ENCODE measurements around the gene AOPEP.

The AOPEP gene

GRCh38 chr9:94700445-94700844 lies 26.1 kb upstream of the AOPEP start:
- Mint-ChIP-seq H3K4me1 (ENCODE audit: low read depth) (no peaks in the 10 kb centered on the region), H3K4me3 (no peak overlapping the region), H3K9me3 (no peaks in the 10 kb centered on the region), H3K27me3 (peaks cover 10% of the 10 kb centered on the region), H3K27ac (no peak overlapping the region), H3K36me3 (ENCODE audit: low read depth) (no peaks in the 10 kb centered on the region)
- DNase-seq = no peak

- H3K4me3 Mint-ChIP-seq = no peak overlapping the region
- no peaks in the 10 kb centered on the region for H3K9me3 Mint-ChIP-seq
- H3K4me1 Mint-ChIP-seq (ENCODE audit: low read depth) = no peaks in the 10 kb centered on the region
- no peak overlapping the region for H3K27ac Mint-ChIP-seq
- peaks cover 7% of the 10 kb centered on the region for H3K27me3 Mint-ChIP-seq
- no peak for DNase-seq
- H3K36me3 Mint-ChIP-seq (ENCODE audit: low read depth) = no peaks in the 10 kb centered on the region
Observed at GRCh38 chr9:94703488-94704140, 22.9 kb upstream of the AOPEP start.

- H3K4me3 Mint-ChIP-seq = no peak overlapping the region
- DNase-seq = no peak
- no peaks in the 10 kb centered on the region for H3K36me3 Mint-ChIP-seq (ENCODE audit: low read depth)
- no peak overlapping the region for H3K27ac Mint-ChIP-seq
- H3K27me3 Mint-ChIP-seq = peaks cover 2% of the 10 kb centered on the region
- H3K9me3 Mint-ChIP-seq = no peaks in the 10 kb centered on the region
- H3K4me1 Mint-ChIP-seq (ENCODE audit: low read depth) = no peaks in the 10 kb centered on the region
Observed at GRCh38 chr9:94705162-94705702, 21.3 kb upstream of the AOPEP start.

DNA sequence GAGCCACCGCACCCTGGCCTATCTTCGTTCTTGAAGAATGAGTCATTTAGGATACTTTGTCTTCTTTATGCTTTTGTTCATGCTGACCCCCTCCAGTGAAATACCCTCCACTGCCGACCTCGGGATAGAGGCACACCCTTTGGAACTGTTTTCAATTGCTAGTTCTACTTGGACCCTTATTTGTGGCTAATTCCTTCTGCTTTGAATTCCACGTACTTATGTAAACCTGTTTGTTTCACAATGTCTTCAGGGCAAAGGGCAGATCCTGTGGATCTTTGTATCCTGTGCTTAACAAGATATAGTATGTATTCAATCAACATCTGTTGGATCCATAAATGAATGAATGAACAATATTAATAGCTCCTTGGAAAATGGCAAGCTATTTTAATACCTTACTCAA lies 19.6 kb upstream of the AOPEP start:
- no peak overlapping the region for H3K4me3 Mint-ChIP-seq
- DNase-seq = no peak

DNA sequence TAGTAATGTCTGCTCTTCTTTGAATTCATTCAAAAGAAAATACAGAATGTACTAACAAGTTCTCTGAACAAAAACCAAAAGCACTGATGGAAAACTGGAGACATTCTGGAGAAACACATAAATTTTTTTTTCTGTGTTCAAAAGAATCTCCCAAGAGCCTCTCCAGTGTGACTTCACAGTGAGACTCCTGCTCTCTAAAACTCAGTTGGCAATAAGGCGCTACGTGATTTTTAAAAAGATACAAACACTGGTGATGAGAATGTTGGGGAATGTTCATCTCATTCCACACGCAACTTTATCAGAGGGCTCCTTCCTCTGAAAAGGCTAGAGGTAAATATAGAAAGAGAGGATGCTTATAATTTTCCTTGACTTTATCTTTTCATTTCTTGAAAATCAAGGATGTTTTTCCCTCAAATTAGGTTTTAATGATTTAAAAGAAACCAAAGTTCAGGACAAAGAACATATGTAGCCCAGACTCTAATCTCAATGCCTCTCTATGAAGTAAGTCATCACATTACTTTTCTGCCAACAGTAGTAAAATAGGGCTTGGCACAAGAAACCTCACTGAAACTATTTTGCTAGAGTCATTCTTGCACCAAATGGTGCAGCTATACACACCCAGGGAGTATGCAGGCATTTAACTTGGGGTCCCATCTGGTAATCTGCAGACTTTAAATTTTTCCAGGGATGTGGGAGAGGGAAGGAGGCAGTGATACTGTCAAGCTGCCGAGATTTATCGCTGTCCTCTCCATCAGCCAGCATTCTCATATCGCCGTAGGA lies 12.9 kb upstream of the AOPEP start:
- peaks cover 11% of the 10 kb centered on the region for H3K27me3 Mint-ChIP-seq
- no peak for DNase-seq
- H3K9me3 Mint-ChIP-seq = no peaks in the 10 kb centered on the region
- H3K27ac Mint-ChIP-seq = no peak overlapping the region
- no peak overlapping the region for H3K4me3 Mint-ChIP-seq
- no peaks in the 10 kb centered on the region for H3K4me1 Mint-ChIP-seq (ENCODE audit: low read depth)
- H3K36me3 Mint-ChIP-seq (ENCODE audit: low read depth) = no peaks in the 10 kb centered on the region

More for the DNA sequence above, 19.6 kb upstream of the AOPEP start:
- Mint-ChIP-seq H3K9me3 (no peaks in the 10 kb centered on the region), H3K27ac (no peak overlapping the region), H3K27me3 (no peaks in the 10 kb centered on the region), H3K36me3 (ENCODE audit: low read depth) (no peaks in the 10 kb centered on the region), H3K4me1 (ENCODE audit: low read depth) (no peaks in the 10 kb centered on the region)

DNA sequence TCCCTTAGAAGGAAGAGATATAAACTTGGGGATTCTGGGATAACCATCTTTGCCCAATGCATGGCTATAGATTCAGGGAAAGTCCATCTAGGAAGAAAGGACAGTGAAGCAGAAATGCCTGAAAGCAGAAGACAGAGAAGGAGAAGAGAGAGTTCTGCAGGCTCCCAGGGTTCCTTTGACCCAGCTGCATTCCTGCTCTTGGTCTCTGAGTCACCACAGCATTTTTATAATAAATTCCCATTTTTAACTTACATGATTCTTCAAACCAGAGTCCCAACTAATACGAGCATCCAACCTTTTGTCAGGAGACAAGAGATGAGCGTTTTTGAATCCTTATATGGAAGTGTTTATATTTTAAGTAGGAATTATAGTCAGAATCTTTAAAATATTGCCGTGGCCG lies 12.0 kb upstream of the AOPEP start:
- DNase-seq = no peak
- H3K36me3 Mint-ChIP-seq (ENCODE audit: low read depth) = no peaks in the 10 kb centered on the region
- H3K27me3 Mint-ChIP-seq = peaks cover 11% of the 10 kb centered on the region
- H3K9me3 Mint-ChIP-seq = no peaks in the 10 kb centered on the region
- no peaks in the 10 kb centered on the region for H3K4me1 Mint-ChIP-seq (ENCODE audit: low read depth)
- no peak overlapping the region for H3K27ac Mint-ChIP-seq
- H3K4me3 Mint-ChIP-seq = no peak overlapping the region

DNA sequence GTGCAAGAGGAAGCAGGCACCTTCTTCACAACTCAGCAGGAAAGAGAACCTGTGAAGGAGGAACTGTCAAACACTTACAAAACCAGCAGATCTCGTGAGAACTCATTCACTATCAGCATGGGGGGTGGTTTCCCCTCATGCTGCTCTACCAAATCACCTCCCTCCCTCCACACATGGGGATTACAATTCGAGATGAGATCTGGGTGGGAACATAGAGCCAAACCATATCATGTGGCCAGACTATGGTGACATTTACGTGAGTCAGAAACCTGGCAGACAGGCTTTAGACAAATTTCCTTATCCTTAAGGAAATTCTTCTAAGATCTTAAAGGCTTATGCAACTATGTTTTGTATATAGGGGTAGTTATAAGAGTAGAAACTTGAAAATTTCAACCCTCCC lies 8.7 kb upstream of the AOPEP start:
- Mint-ChIP-seq H3K9me3 (no peaks in the 10 kb centered on the region), H3K4me1 (ENCODE audit: low read depth) (no peaks in the 10 kb centered on the region), H3K27me3 (peaks cover 10% of the 10 kb centered on the region), H3K27ac (no peak overlapping the region), H3K4me3 (no peak overlapping the region), H3K36me3 (ENCODE audit: low read depth) (no peaks in the 10 kb centered on the region)
- no peak for DNase-seq

DNA sequence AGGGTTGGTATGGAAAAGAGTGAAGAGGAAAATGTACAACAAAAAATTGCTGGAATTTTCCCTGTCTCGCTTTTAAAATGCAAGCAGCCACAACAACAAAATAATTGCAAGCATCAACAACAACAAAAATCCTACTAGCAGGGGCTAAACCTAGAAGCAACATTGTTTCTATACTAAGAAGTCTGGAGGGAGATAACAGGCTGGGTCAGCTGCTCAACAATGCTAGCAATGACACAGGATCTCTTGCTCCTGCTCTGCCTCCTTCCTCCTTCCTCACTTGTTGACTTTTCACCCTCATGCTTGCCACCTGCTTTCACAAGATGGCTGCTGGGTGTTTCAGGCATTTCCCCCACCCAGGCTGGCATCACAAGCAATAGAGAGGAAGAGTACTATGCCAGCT lies 7.6 kb upstream of the AOPEP start:
- H3K4me1 Mint-ChIP-seq (ENCODE audit: low read depth) = no peaks in the 10 kb centered on the region
- peaks cover 7% of the 10 kb centered on the region for H3K27me3 Mint-ChIP-seq
- no peaks in the 10 kb centered on the region for H3K36me3 Mint-ChIP-seq (ENCODE audit: low read depth)
- DNase-seq = no peak
- no peak overlapping the region for H3K27ac Mint-ChIP-seq
- no peak overlapping the region for H3K4me3 Mint-ChIP-seq
- no peaks in the 10 kb centered on the region for H3K9me3 Mint-ChIP-seq

DNA sequence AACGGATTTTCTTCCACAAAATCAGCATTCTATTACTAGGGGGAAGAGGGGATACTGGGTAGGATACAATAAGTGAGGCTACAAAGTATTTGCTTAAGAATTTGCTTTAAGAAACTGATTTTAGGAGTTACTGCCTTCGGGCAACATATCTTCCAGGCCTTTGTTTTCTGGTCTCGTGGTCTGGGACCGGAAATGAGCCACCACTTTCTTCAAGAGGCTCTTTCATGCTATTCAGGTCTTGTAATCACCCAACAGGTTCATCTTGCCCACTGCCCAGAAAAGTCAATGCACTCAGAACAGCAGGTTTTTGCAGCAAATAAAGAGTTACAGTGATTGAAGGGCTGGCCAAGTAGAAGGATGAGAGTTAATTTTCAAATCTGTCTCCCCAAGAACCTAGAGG lies 6.6 kb upstream of the AOPEP start:
- no peaks in the 10 kb centered on the region for H3K4me1 Mint-ChIP-seq (ENCODE audit: low read depth)
- H3K27ac Mint-ChIP-seq = no peak overlapping the region
- H3K4me3 Mint-ChIP-seq = no peak overlapping the region
- H3K36me3 Mint-ChIP-seq (ENCODE audit: low read depth) = no peaks in the 10 kb centered on the region
- no peaks in the 10 kb centered on the region for H3K9me3 Mint-ChIP-seq
- DNase-seq = no peak
- H3K27me3 Mint-ChIP-seq = peaks cover 5% of the 10 kb centered on the region

GRCh38 chr9:94720846-94721549 lies 5.5 kb upstream of the AOPEP start:
- peaks cover 3% of the 10 kb centered on the region for H3K4me1 Mint-ChIP-seq (ENCODE audit: low read depth)
- no peak overlapping the region for H3K27ac Mint-ChIP-seq
- peaks cover 4% of the 10 kb centered on the region for H3K27me3 Mint-ChIP-seq
- DNase-seq = no peak
- H3K36me3 Mint-ChIP-seq (ENCODE audit: low read depth) = no peaks in the 10 kb centered on the region
- no peaks in the 10 kb centered on the region for H3K9me3 Mint-ChIP-seq
- H3K4me3 Mint-ChIP-seq = no peak overlapping the region

DNA sequence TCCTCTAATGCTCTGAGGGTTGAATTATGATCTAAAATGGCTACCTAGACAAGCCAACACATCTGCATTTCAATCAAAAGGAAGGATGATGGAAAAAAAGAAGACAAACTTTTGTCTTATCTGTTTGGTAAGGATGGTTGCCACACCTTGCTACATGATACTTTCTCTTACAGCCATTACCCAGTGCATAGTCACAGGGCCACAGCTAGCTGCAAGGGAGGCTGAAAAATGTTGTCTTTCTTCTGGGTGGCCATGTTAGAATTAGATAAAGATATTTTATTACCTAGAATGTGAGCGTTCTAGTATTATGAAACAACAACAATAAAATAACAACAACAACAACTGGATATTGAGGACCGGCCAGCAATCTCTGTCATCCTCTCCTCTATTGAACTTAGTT lies 4.7 kb upstream of the AOPEP start:
- DNase-seq = no peak
- Mint-ChIP-seq H3K4me3 (no peak overlapping the region), H3K36me3 (ENCODE audit: low read depth) (peaks cover 2% of the 10 kb centered on the region), H3K27ac (no peak overlapping the region), H3K27me3 (no peaks in the 10 kb centered on the region), H3K4me1 (ENCODE audit: low read depth) (peaks cover 7% of the 10 kb centered on the region), H3K9me3 (no peaks in the 10 kb centered on the region)

DNA sequence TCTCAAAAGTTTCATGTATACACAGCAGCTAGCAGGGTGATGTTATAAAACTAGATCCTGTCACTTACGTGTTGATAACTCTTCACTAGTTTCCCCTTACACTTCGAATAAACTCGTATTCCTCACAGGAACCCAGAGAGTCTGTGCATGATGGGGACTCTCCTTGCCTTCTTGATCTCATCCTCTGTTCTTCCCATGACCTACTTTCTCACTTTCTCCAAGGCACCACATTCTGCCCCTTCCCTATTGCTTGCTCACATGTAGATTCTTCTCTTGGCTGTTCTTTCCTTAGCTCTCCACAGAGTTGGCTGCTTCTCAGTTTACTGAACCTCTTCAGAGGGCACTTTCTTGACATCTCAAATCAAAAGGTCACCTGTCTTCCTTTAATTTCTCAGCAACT lies 1.2 kb upstream of the AOPEP start:
- DNase-seq = no peak
- Mint-ChIP-seq H3K4me1 (ENCODE audit: low read depth) (peaks cover 23% of the 10 kb centered on the region), H3K27me3 (no peaks in the 10 kb centered on the region), H3K36me3 (ENCODE audit: low read depth) (peaks cover 6% of the 10 kb centered on the region), H3K9me3 (no peaks in the 10 kb centered on the region), H3K27ac (no peak overlapping the region), H3K4me3 (no peak overlapping the region)

DNA sequence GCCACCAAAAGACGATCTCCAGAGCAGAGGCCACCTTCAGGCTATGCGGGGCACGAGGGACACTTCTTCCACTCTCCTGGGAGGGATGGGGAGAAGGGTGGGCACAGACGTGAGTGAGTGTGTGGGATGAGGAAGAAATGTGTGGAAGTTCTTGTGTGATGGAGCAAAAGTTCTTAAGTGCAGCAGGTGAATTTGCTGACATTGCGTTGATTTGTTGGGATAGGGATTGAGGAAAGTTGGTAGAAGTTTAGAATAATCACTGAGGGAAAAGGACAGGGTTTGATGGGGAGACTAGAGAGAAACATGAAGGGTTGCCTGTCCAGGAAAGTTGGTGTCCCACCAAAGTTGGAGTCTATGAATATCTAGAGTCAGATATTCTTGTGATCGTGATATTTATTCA lies 2.2 kb downstream of the AOPEP start:
- H3K4me1 Mint-ChIP-seq (ENCODE audit: low read depth) = peaks cover 23% of the 10 kb centered on the region
- no peak for DNase-seq
- H3K27ac Mint-ChIP-seq = peak overlapping the region; percentile 7
- H3K27me3 Mint-ChIP-seq = no peaks in the 10 kb centered on the region
- H3K36me3 Mint-ChIP-seq (ENCODE audit: low read depth) = peaks cover 14% of the 10 kb centered on the region
- no peak overlapping the region for H3K4me3 Mint-ChIP-seq
- no peaks in the 10 kb centered on the region for H3K9me3 Mint-ChIP-seq

- H3K27me3 Mint-ChIP-seq = no peaks in the 10 kb centered on the region
- H3K9me3 Mint-ChIP-seq = no peaks in the 10 kb centered on the region
- no peak overlapping the region for H3K4me3 Mint-ChIP-seq
- H3K27ac Mint-ChIP-seq = no peak overlapping the region
- peaks cover 17% of the 10 kb centered on the region for H3K36me3 Mint-ChIP-seq (ENCODE audit: low read depth)
- peaks cover 23% of the 10 kb centered on the region for H3K4me1 Mint-ChIP-seq (ENCODE audit: low read depth)
- no peak for DNase-seq
Observed at GRCh38 chr9:94729199-94729598, 2.7 kb downstream of the AOPEP start.
